Liver (tissue), 9 donors: ENCODE measurements around the gene PNLIPRP2. TPM values are rescaled to one million over a fixed set of nuclear protein-coding genes. Genes with fewer than 3 reads are reported as not detected.

ENCODE experiments used
- DNase-seq: peaks from one replicate; pipeline ENCODE4 v3.0.0-alpha.2; 2017; ENCODE audit warnings: low spot score
- H3K27ac ChIP-seq, 2 donors: one replicate each; pipeline ENCODE4 v1.7.0; 2013; ENCODE audit warnings: inconsistent platforms in 2 of 2, low read length in 2 of 2, control low read depth in 1 of 2, low read depth in 1 of 2, mild to moderate bottlenecking in 1 of 2
- H3K27me3 ChIP-seq, 4 donors: one replicate each; pipeline versions ENCODE4 v1.6.1 to v1.7.0; 2013; ENCODE audit warnings: low read length in 3 of 4, inconsistent platforms in 1 of 4, mild to moderate bottlenecking in 1 of 4, moderate library complexity in 1 of 4; ENCODE audit not compliant: control insufficient read depth in 4 of 4, insufficient read depth in 4 of 4
- H3K36me3 ChIP-seq, 4 donors: one replicate each; pipeline versions ENCODE4 v1.6.1 to v1.7.0; 2013; ENCODE audit warnings: low read length in 3 of 4, mild to moderate bottlenecking in 3 of 4, low read depth in 1 of 4, moderate library complexity in 1 of 4; ENCODE audit not compliant: control insufficient read depth in 4 of 4, insufficient read depth in 3 of 4
- H3K4me1 ChIP-seq, 4 donors: one replicate each; pipeline versions ENCODE4 v1.6.1 to v1.7.0; 2013; ENCODE audit warnings: low read length in 3 of 4, mild to moderate bottlenecking in 3 of 4, moderate library complexity in 1 of 4; ENCODE audit not compliant: control insufficient read depth in 4 of 4, insufficient read depth in 4 of 4
- H3K4me3 ChIP-seq, 3 donors: one replicate each; pipeline versions ENCODE4 v1.6.1 to v1.7.0; 2013; ENCODE audit warnings: low read length in 3 of 3, control low read depth in 1 of 3, low read depth in 1 of 3, mild to moderate bottlenecking in 1 of 3
- H3K9ac ChIP-seq, 2 donors: one replicate each; pipeline ENCODE4 v1.7.0; 2013; ENCODE audit warnings: low read length in 2 of 2, mild to moderate bottlenecking in 2 of 2, moderate library complexity in 2 of 2, control low read depth in 1 of 2, low read depth in 1 of 2
- H3K9me3 ChIP-seq, 4 donors: one replicate each; pipeline versions ENCODE4 v1.6.1 to v1.7.0; 2013; ENCODE audit warnings: low read length in 3 of 4; ENCODE audit not compliant: control insufficient read depth in 4 of 4
- EGR1 ChIP-seq, 2 donors: IDR thresholded peaks; 2 replicates each; pipeline ENCODE4 v1.6.1; 2016 to 2018; ENCODE audit warnings: antibody characterized with exemption in 2 of 2, low read depth in 2 of 2
- FOXA1 ChIP-seq: IDR thresholded peaks from 2 replicates; pipeline ENCODE4 v1.6.1; 2016; ENCODE audit warnings: antibody characterized with exemption
- FOXA2 ChIP-seq: IDR thresholded peaks from 2 replicates; pipeline ENCODE4 v1.6.1; 2016; ENCODE audit warnings: antibody characterized with exemption
- GABPA ChIP-seq, 2 donors: IDR thresholded peaks in 1 of 2; conservative IDR thresholded peaks in 1 of 2; 2 replicates each; pipeline ENCODE4 v1.6.1; 2016; ENCODE audit warnings: antibody characterized with exemption in 2 of 2, mild to moderate bottlenecking in 1 of 2, moderate library complexity in 1 of 2
- HNF4A ChIP-seq, 2 donors: conservative IDR thresholded peaks; 2 replicates each; pipeline ENCODE4 v1.6.1; 2016; ENCODE audit warnings: antibody characterized with exemption in 2 of 2, mild to moderate bottlenecking in 2 of 2
- HNF4G ChIP-seq: IDR thresholded peaks from 2 replicates; pipeline ENCODE4 v1.6.1; 2016; ENCODE audit warnings: antibody characterized with exemption
- JUND ChIP-seq, 2 donors: IDR thresholded peaks; 2 replicates each; pipeline ENCODE4 v1.6.1; 2016; ENCODE audit warnings: antibody characterized with exemption in 2 of 2
- RAD21 ChIP-seq, 2 donors: IDR thresholded peaks; 2 replicates each; pipeline ENCODE4 v1.6.1; 2016; ENCODE audit warnings: antibody characterized with exemption in 2 of 2, mild to moderate bottlenecking in 2 of 2
- RXRA ChIP-seq, 2 donors: IDR thresholded peaks; 2 replicates each; pipeline ENCODE4 v1.6.1; 2017 to 2018; ENCODE audit warnings: antibody characterized with exemption in 2 of 2, mild to moderate bottlenecking in 1 of 2
- SP1 ChIP-seq: IDR thresholded peaks from 2 replicates; pipeline ENCODE4 v1.6.1; 2018; ENCODE audit warnings: antibody characterized with exemption, mild to moderate bottlenecking
- TAF1 ChIP-seq: conservative IDR thresholded peaks from 2 replicates; pipeline ENCODE4 v1.6.1; 2016; ENCODE audit warnings: antibody characterized with exemption, mild to moderate bottlenecking
- WGBS: extraction: QIAGEN DNeasy Blood & Tissue Kit; methylation state at CpG from one replicate; pipeline ENCODE4 v1.1.7; 2013; 5-methylcytosine and 5-hydroxymethylcytosine counted together
- polyA plus RNA-seq, 2 donors: library from polyadenylated mRNA; stranded (reverse) in 1 of 2; unstranded in 1 of 2; fragments of 200-250 nt in 1 of 2; fragments of >200 nt in 1 of 2; fragmentation: Nextera tagmentation in 1 of 2; extraction: Ambion mirVana in 1 of 2; gene quantifications; one replicate each; pipeline versions ENCODE4 v1.2.1 to v1.2.3, GENCODE V29; 2013 to 2015
- total RNA-seq, 2 donors: library from RNA; depleted of rRNA; stranded (reverse); fragments of >200 nt; gene quantifications; one replicate each; pipeline ENCODE4 v1.2.3, GENCODE V29; 2014
- TF ChIP-seq, protein P1 (sequence below): IDR thresholded peaks from 2 replicates; pipeline ENCODE4 v1.6.1; 2016; ENCODE audit warnings: antibody characterized with exemption
- TF ChIP-seq, protein P2 (sequence below): IDR thresholded peaks from 2 replicates; pipeline ENCODE4 v1.6.1; 2016; ENCODE audit warnings: antibody characterized with exemption
- TF ChIP-seq, protein P3 (sequence below): IDR thresholded peaks from 2 replicates; pipeline ENCODE4 v1.6.1; 2016; ENCODE audit warnings: antibody characterized with exemption
- TF ChIP-seq, protein P4 (sequence below): IDR thresholded peaks from 2 replicates; pipeline ENCODE4 v1.6.1; 2016; ENCODE audit warnings: antibody characterized with exemption, mild to moderate bottlenecking
- TF ChIP-seq, protein P5 (sequence below): fragments of 150-350 bp; IDR thresholded peaks from 2 replicates; pipeline ENCODE4 v1.5.1; 2017; ENCODE audit warnings: improper control_type of control experiment, low read depth, low read length; ENCODE audit not compliant: missing input control
- donor health status: healthy.
- donor health status: healthy.
- donor health status: healthy.
- donor health status: healthy.
- donor health status: healthy.

Gene PNLIPRP2
- total and polyA plus RNA-seq, 4 donors: not detected

DNA sequence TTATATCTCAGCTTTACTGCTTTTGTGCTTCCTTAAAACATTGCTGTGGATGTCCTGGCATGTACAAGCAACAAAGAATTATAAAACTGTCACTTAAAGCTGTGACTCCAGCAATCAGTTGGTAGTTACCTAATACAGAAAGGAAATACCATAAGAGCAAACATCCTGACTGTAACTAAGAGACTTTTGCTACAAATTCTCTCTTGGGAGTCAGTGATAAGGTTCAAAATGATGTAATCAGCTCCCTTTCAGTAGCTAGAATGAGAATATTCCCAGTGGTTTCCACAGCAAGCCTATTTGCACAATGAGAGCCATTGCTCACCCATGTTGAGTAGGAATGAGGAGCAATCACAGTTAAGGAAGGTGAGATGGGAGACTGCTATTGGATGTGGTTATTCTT, 22.4 kb upstream of the PNLIPRP2 start:
- Histone ChIP-seq H3K27ac (no peak overlapping the region), H3K4me1 (no peaks in the 10 kb centered on the region), H3K9me3 (no peaks in the 10 kb centered on the region), H3K27me3 (peaks cover 0 to 7% (median 1%) of the 10 kb centered on the region in 4 donors), H3K9ac (no peak overlapping the region), H3K36me3 (no peaks in the 10 kb centered on the region), H3K4me3 (no peak overlapping the region)
- no peak for TF ChIP-seq HNF4G
- no peak for TF ChIP-seq RXRA (IDR thresholded peaks at IDR 0.05)
- TF ChIP-seq FOXA1: no peak
- no peak for TF ChIP-seq JUND (IDR thresholded peaks at IDR 0.05)
- no peak for TF ChIP-seq RAD21 (IDR thresholded peaks at IDR 0.05)
- TF ChIP-seq, protein P1, sequence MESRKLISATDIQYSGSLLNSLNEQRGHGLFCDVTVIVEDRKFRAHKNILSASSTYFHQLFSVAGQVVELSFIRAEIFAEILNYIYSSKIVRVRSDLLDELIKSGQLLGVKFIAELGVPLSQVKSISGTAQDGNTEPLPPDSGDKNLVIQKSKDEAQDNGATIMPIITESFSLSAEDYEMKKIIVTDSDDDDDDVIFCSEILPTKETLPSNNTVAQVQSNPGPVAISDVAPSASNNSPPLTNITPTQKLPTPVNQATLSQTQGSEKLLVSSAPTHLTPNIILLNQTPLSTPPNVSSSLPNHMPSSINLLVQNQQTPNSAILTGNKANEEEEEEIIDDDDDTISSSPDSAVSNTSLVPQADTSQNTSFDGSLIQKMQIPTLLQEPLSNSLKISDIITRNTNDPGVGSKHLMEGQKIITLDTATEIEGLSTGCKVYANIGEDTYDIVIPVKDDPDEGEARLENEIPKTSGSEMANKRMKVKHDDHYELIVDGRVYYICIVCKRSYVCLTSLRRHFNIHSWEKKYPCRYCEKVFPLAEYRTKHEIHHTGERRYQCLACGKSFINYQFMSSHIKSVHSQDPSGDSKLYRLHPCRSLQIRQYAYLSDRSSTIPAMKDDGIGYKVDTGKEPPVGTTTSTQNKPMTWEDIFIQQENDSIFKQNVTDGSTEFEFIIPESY: no peak
- TF ChIP-seq EGR1 (IDR thresholded peaks at IDR 0.05; ENCODE audit: low read depth in 2 of 2): no peak
- TF ChIP-seq TAF1: no peak
- TF ChIP-seq, protein P2, sequence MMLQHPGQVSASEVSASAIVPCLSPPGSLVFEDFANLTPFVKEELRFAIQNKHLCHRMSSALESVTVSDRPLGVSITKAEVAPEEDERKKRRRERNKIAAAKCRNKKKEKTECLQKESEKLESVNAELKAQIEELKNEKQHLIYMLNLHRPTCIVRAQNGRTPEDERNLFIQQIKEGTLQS: no peak
- TF ChIP-seq FOXA2: no peak
- no peak for TF ChIP-seq GABPA (IDR thresholded peaks at IDR 0.05 in 1 of 2, conservative IDR thresholded peaks at IDR 0.05 in 1 of 2)
- TF ChIP-seq SP1: no peak
- TF ChIP-seq HNF4A (conservative IDR thresholded peaks at IDR 0.05): no peak
- no peak for DNase-seq

DNA sequence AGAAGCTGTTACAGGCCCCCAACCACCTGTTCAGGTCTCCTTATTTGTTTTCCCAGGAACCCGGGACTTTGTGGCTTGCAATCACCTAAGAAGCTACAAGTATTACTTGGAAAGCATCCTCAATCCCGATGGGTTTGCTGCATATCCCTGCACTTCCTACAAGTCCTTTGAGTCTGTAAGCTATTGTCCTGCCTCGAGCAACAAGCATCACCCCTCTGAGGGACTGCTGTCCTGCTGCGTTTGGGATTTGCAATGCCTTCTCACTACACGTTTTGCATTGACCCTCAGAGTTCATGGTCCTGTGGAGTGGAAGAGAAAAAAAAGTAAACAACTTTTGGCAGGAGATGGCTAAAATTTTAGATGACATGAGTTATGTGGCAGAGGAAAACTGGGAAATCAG, 20.8 kb upstream of the PNLIPRP2 start:
- no peaks in the 10 kb centered on the region for H3K9me3 ChIP-seq
- no peak overlapping the region for H3K4me3 ChIP-seq
- no peak overlapping the region for H3K9ac ChIP-seq
- H3K4me1 ChIP-seq: no peaks in the 10 kb centered on the region
- H3K36me3 ChIP-seq: no peaks in the 10 kb centered on the region
- 48% methylated on average over 5 of the region's 5 CpGs for WGBS
- H3K27me3 ChIP-seq: peaks cover 0 to 7% (median 1%) of the 10 kb centered on the region in 4 donors
- no peak overlapping the region for H3K27ac ChIP-seq
- TF ChIP-seq RXRA (IDR thresholded peaks at IDR 0.05) (no peak), GABPA (IDR thresholded peaks at IDR 0.05 in 1 of 2, conservative IDR thresholded peaks at IDR 0.05 in 1 of 2) (no peak)
- TF ChIP-seq, protein P3, sequence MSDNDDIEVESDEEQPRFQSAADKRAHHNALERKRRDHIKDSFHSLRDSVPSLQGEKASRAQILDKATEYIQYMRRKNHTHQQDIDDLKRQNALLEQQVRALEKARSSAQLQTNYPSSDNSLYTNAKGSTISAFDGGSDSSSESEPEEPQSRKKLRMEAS: no peak
- DNase-seq: no peak

DNA sequence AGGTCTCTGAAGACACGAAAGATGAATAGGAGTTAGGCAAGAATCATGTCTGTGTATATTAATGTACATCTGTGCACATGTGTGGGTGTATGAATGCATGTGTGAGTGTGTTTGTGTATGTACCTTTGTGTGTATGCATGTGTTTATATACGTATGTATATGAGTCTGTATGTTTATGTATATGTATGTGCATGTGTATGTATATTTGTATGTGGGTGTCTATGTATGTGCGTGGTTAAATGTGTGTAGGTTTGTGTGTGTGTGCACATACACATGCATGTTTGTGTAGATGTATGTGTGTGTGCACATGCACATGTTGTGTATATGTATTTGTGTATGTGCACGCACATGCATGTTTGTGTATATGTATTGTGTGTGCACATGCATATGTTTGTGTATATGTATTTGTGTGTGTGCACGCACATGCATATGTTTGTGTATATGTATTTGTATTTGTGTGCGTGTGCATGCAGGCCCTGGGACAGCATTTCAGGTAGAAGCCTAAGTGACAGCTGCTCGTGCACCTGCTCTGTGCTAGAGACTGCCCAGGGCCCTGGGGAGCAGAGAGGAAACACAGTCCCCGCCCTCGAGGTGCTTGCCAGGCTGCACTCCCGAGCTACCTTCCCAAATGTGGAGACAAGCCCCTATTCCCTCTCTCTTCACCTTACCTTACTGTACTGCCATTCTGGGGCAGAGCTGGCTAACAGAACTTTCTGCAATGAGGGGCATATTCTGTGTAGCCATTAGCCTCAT, 17.9 kb upstream of the PNLIPRP2 start:
- H3K4me3 ChIP-seq: no peak overlapping the region
- no peaks in the 10 kb centered on the region for H3K9me3 ChIP-seq
- no peak for DNase-seq
- H3K27me3 ChIP-seq: peaks cover 0 to 6% (median under 1%) of the 10 kb centered on the region in 4 donors
- no peaks in the 10 kb centered on the region for H3K4me1 ChIP-seq
- H3K36me3 ChIP-seq: no peaks in the 10 kb centered on the region
- no peak overlapping the region for H3K27ac ChIP-seq
- 79% methylated on average over 10 of the region's 10 CpGs for WGBS
- H3K9ac ChIP-seq: no peak overlapping the region
- TF ChIP-seq, protein P4, sequence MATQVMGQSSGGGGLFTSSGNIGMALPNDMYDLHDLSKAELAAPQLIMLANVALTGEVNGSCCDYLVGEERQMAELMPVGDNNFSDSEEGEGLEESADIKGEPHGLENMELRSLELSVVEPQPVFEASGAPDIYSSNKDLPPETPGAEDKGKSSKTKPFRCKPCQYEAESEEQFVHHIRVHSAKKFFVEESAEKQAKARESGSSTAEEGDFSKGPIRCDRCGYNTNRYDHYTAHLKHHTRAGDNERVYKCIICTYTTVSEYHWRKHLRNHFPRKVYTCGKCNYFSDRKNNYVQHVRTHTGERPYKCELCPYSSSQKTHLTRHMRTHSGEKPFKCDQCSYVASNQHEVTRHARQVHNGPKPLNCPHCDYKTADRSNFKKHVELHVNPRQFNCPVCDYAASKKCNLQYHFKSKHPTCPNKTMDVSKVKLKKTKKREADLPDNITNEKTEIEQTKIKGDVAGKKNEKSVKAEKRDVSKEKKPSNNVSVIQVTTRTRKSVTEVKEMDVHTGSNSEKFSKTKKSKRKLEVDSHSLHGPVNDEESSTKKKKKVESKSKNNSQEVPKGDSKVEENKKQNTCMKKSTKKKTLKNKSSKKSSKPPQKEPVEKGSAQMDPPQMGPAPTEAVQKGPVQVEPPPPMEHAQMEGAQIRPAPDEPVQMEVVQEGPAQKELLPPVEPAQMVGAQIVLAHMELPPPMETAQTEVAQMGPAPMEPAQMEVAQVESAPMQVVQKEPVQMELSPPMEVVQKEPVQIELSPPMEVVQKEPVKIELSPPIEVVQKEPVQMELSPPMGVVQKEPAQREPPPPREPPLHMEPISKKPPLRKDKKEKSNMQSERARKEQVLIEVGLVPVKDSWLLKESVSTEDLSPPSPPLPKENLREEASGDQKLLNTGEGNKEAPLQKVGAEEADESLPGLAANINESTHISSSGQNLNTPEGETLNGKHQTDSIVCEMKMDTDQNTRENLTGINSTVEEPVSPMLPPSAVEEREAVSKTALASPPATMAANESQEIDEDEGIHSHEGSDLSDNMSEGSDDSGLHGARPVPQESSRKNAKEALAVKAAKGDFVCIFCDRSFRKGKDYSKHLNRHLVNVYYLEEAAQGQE: no peak
- TF ChIP-seq, protein P3: no peak
- no peak for TF ChIP-seq TAF1
- TF ChIP-seq, protein P1: no peak
- TF ChIP-seq, protein P5, sequence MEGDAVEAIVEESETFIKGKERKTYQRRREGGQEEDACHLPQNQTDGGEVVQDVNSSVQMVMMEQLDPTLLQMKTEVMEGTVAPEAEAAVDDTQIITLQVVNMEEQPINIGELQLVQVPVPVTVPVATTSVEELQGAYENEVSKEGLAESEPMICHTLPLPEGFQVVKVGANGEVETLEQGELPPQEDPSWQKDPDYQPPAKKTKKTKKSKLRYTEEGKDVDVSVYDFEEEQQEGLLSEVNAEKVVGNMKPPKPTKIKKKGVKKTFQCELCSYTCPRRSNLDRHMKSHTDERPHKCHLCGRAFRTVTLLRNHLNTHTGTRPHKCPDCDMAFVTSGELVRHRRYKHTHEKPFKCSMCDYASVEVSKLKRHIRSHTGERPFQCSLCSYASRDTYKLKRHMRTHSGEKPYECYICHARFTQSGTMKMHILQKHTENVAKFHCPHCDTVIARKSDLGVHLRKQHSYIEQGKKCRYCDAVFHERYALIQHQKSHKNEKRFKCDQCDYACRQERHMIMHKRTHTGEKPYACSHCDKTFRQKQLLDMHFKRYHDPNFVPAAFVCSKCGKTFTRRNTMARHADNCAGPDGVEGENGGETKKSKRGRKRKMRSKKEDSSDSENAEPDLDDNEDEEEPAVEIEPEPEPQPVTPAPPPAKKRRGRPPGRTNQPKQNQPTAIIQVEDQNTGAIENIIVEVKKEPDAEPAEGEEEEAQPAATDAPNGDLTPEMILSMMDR: no peak
- no peak for TF ChIP-seq SP1
- no peak for TF ChIP-seq GABPA (IDR thresholded peaks at IDR 0.05 in 1 of 2, conservative IDR thresholded peaks at IDR 0.05 in 1 of 2)
- no peak for TF ChIP-seq FOXA2
- TF ChIP-seq JUND (IDR thresholded peaks at IDR 0.05): no peak
- no peak for TF ChIP-seq FOXA1
